NCI-H2227 treated with DMSO at 0.1 percent for 48 hours (cell line): ENCODE results near the gene GRIK1.

Experiments
- DNase-seq: peaks from one replicate; lab custom pipeline; 2025; lab: John Stamatoyannopoulos, UW

Gene GRIK1

GRCh38 chr21:29718081-29718815 is 221.5 kb downstream of the GRIK1 start:
- no peak for DNase-seq

DNA sequence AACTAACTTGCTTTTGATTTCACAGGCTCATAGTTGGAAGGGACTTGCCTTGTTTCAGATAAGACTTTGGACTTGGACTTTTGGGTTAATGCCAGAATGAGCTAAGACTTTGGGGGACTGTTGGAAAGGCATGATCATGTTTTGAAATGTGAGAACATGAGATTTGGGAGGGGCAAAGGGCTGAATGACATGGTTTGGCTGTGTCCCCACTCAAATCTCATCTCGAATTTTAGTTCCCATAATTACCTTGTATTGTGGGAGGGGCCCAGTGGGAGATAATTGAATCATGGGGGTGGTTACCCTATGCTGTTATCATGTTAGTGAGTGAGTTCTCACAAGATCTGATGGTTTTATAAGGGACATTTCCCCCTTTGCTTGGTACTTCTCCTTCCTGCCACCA is 222.1 kb downstream of the GRIK1 start:
- no peak for DNase-seq

DNA sequence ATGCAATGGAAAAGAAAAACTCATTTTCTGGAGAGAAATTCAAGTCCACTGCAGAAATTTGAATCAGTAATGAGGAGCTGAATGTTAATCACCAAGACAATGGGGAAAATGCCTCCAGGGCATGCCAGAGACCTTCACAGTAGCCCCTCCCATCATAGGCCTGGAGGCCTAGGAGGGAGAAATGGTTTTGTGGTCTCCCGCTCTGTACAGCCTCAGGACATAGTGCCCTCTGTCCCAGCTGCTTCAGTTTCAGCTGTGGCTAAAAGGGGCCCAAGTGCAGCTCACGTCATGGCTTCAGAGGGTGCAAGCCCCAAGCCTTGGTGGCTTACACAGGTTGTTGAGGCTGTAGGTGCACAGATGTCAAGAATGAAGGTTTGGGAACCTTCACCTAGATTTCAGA is 223.0 kb downstream of the GRIK1 start:
- no peak for DNase-seq

DNA sequence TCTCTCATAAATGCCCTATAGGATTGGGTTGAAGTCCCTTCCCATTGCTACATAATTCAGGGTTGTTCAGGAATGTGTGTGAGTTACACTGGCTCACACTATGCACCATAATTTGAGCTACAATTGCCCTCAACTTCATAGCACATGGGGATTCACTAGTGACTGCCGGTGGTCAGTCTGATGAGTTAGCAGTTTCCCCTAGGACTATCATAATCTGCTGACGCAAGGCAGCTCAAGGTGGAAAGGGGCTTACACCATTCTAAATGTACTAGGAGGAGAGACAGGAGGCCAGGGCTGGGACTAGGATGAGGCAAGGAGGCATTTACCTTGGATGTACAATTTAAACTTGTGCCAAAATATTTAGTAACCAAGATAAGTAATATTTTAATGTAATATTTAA is 224.7 kb downstream of the GRIK1 start:
- DNase-seq, result no peak

DNA sequence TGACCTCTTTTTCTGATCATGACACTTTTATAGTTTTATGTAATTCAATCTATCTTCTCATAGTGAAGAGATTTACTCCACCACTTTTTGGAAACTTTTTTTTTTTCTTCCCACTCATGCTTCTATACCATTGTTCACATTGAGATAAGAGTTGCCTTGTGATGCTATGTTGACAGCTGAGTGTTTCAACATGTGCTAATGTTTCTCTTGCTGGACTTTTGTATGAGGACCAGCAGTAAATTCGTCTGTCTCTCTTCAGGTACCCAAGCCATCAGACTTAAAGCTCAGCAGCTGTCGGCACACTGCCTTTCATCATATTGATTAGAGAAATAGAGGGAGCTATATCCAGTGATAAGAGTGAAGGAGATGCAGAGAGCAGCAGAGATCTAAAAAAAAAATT is 227.0 kb downstream of the GRIK1 start:
- no peak for DNase-seq

GRCh38 chr21:29711236-29711635 is 228.6 kb downstream of the GRIK1 start:
- no peak for DNase-seq

DNA sequence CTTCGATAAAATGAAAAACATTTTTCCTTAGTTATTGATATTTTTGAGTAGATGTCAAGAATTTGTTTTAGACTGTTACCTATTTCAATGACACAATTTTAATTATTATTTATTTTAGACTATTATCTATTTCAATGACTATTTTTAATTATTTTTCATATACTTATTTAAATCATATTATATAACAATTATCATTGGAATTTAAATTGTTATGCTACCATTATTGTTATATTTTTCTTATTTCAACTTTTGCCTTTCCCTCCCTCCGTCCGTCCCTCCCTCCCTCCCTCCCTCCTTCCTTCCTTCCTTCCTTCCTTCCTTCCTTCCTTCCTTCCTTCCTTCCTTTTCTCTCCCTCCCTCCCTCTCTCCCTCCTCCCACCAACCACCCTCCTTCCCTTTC is 229.3 kb downstream of the GRIK1 start:
- DNase-seq, result no peak

GRCh38 chr21:29708401-29708800 is 231.4 kb downstream of the GRIK1 start:
- no peak for DNase-seq

DNA sequence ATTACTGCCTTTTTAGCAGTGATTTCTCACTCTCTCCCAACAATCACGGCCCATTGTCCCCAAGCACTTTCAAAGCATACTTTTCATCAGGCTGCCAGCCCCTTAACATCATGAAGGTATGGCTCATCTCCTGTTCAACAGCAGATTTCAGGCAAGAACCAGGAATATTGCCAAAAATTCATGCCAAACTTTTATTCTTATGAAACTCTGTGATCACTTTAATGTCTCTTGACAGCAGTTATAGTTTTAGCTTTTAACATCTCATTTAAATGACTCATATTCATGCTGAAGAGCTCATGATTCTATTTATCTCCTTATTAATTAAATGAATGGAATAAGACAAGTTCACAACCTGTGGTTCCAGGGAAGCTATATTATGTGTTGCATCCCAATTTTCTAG is 235.1 kb downstream of the GRIK1 start:
- DNase-seq, result no peak

- no peak for DNase-seq
Observed at GRCh38 chr21:29701676-29702075, 238.1 kb downstream of the GRIK1 start.

DNA sequence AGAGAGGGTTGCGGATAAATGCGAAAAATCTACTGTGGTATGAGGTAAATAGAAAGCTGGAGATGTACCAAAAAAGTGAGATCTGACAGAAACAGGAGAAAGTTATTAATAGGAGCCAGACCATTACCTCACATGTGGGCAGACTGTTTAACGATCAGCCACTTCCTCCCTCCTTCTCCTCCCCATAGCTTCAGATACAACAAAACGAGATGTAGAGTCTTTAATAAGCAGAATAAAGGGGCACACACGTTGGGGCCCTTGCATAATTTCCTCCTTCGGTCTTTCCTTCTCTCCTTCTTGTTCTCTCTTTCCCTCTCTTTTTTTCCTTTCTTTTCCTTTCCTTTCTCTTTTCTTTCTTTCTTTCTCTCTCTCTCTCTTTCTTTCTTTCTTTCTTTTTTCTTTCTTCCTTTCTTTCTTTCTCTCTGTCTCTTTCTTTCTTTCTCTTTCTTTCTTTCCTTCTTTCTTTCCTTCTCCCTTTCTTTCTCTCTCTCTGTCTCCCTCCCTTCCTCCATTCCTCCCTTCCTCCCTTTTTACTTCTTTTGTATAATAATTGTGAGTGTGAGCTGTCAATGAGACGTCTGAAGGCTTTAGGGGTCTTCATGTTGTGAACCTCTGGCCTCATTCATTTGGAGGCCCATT is 242.1 kb downstream of the GRIK1 start:
- no peak for DNase-seq

DNA sequence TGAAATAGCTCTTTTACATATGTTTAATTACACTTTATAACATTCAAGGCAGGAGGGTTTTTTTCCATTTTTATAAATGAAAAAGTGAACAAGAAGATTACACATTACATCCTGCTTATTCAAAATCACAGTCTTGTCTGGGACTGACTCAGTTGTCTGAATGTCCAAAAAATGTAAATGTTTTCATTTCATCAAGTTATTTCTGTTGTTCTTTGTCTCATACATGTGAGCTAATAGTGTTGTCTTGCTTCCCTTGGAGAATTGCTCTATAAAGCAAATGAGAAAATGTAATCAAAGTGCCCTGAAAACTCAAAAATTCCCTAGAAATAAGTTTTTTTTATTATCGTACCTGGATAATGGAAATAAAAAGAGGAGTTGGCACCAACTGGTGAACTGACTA is 242.9 kb downstream of the GRIK1 start:
- DNase-seq, result no peak

- DNase-seq, result no peak
Observed at GRCh38 chr21:29691616-29692491, 247.9 kb downstream of the GRIK1 start.

GRCh38 chr21:29689753-29690152 is 250.0 kb downstream of the GRIK1 start:
- DNase-seq, result no peak

DNA sequence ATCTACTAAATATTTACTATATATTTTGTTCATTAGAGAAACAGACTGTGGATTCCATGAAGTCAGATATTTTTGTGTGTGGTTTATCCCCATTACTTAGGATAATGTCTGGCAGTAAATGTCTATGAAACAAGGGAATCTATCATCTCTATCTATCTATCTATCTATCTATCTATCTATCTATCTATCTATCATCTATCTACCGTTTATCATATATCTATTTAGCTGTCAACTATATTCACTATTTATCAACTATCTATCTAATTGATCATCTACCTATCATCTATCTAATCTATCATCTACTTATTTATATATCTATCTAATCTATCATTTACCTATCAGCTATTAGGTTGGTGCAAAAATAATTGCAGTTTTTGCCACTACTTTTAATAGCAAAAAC is 255.7 kb downstream of the GRIK1 start:
- no peak for DNase-seq

DNA sequence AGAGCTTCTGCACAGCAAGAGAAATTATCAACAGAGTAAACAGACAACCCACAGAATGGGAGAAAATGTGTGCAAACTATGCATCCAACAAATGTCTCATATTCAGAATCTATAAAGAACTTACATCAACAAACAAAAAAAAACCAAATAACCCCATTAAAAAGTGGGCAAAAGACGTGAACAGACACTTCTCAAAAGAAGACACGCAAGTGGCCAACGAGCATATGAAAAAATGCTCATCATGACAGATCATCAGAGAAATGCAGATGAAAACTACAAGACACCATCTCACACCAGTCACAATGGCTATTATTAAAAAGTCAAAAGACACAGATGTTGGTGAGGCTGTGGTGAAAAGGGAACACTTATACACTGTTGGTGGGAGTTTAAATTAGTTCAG is 257.0 kb downstream of the GRIK1 start:
- DNase-seq, result no peak

- DNase-seq, result no peak
Observed at GRCh38 chr21:29680273-29680672, 259.5 kb downstream of the GRIK1 start.

DNA sequence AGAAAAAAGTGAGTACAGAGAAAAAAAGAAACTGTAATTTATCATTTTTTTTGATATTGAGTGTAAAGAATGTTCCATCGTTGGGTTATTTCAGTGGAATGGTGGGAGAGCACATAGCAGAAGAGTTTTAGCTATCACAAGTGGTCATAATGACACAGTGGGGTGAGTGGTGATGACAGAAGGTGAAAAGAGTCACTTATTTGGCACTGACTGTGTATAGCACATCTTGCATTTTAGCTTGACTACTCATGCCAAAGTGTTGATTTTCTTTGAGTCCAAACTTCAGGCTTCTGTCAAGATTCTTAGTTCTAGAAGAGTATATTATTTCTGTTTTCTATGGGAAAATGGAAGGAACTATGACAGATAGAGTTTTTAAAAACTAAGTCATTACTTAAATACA is 261.2 kb downstream of the GRIK1 start:
- DNase-seq, result no peak

DNA sequence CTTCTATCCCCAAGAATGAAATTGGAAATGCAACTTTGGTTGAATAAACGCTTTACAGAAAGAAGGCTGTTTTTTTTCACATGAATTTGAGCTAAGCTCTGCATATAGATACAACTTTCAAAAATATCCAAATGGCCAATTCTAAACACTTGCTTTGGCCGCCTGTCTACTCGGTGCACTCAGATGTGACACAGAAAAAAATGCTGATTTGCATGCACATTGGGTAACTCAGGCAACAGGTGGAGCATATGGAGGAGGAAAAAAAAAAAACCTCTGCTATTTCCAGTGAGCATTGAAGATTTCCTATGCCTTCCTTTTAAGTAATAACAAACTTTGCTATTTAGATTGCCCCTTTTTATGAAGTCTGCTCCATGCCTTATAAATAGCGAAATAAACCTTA is 262.5 kb downstream of the GRIK1 start:
- DNase-seq, result no peak

- DNase-seq, result no peak
Observed at GRCh38 chr21:29676395-29676794, 263.4 kb downstream of the GRIK1 start.

- no peak for DNase-seq
Observed at GRCh38 chr21:29675451-29675850, 264.3 kb downstream of the GRIK1 start.

- DNase-seq, result no peak
Observed at GRCh38 chr21:29674343-29674742, 265.5 kb downstream of the GRIK1 start.

DNA sequence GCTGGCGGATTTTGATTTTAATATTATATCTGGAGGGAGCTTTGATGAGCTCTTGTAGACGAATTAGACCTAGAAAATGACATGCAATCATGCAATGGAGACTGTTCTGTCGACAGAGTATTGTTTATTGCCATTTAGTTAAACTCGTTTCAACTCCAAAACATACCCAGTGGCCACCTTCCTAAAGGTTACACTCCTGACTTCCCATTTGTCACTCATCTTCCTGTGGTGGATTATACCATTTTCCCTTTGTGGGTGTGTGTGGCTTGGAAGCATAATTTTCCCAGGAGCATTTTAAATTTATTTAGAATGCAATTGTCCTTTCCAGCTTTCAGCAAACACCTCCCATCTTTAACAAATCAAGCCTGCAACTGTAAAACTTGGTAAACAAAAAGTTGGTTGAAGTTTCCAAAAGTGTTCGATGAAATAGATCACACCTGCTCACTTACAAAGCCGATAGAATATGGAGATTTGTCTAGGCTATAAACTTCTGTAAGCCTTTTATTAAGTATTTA is 266.6 kb downstream of the GRIK1 start:
- no peak for DNase-seq
